Subcutaneous abdominal adipose tissue (tissue), 5 donors: Measurements from ENCODE around the gene GM2A.
"Not testable (repeated sequence)": the region's sequence is repeated elsewhere in the genome, so short reads cannot be mapped to it uniquely, and the experiment has no call there.

Source experiments
- H3K27ac ChIP-seq: one replicate; pipeline ENCODE4 v1.7.0; 2013; ENCODE audit warnings: low read depth, mild to moderate bottlenecking, inconsistent platforms, low read length, moderate library complexity
- H3K27me3 ChIP-seq, 5 donors: one replicate each; pipeline ENCODE4 v1.7.0; 2013; ENCODE audit warnings: low read length in 5 of 5, inconsistent platforms in 1 of 5; ENCODE audit not compliant: control insufficient read depth in 5 of 5, insufficient read depth in 4 of 5
- H3K36me3 ChIP-seq, 5 donors: one replicate each; pipeline ENCODE4 v1.7.0; 2013; ENCODE audit warnings: low read length in 5 of 5; ENCODE audit not compliant: control insufficient read depth in 5 of 5, insufficient read depth in 5 of 5
- H3K4me1 ChIP-seq, 5 donors: one replicate each; pipeline ENCODE4 v1.7.0; 2013; ENCODE audit warnings: low read length in 5 of 5, mild to moderate bottlenecking in 3 of 5, moderate library complexity in 1 of 5; ENCODE audit not compliant: control insufficient read depth in 5 of 5, insufficient read depth in 5 of 5
- H3K4me3 ChIP-seq, 5 donors: one replicate each; pipeline ENCODE4 v1.7.0; 2013; ENCODE audit warnings: low read length in 5 of 5, low read depth in 1 of 5
- H3K9ac ChIP-seq, 5 donors: one replicate each; pipeline ENCODE4 v1.7.0; 2013; ENCODE audit warnings: low read length in 5 of 5, mild to moderate bottlenecking in 4 of 5, moderate library complexity in 3 of 5
- H3K9me3 ChIP-seq, 5 donors: one replicate each; pipeline ENCODE4 v1.7.0; 2013; ENCODE audit warnings: low read length in 5 of 5; ENCODE audit not compliant: control insufficient read depth in 5 of 5
- donor health status: healthy.
- donor health status: healthy.
- donor health status: healthy.
- donor health status: healthy.
- donor health status: healthy.

Gene GM2A

GRCh38 chr5:151250346-151251000 lies 2.5 kb upstream of the GM2A start:
- Histone ChIP-seq H3K9me3 (no peaks in the 10 kb centered on the region), H3K36me3 (no peaks in the 10 kb centered on the region), H3K27me3 (no peaks in the 10 kb centered on the region), H3K4me1 (peaks cover 9 to 29% (median 24%) of the 10 kb centered on the region in 5 donors), H3K9ac (no peak overlapping the region), H3K4me3 (no peak overlapping the region), H3K27ac (no peak overlapping the region)

DNA sequence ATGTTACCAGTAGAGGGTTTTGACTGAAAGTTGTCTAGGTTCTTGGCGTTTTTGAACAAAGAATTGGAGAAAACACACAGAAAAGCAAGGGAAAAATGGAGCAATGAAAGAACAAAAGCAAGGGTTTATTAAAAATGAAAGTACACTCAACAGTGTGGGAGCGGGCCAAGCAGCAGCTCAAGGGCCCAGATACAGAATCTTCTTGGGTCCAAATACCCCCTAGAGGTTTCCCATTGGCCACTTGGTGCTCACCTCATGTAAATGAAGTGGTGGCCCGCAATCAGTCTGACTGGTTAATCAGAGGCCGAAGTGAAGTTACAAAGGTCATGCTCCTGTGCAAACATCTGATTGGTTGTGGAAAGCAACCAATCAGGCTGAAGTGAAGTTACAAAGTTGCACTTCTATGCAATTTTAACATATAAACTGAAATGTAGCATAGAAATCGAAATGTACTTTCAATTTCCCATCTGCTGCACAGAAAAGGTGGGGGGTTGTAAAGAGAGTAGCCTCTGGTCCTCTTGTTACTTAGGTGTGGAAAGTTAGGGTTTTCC lies 1.9 kb upstream of the GM2A start:
- Histone ChIP-seq H3K4me1 (peaks cover 9 to 35% (median 24%) of the 10 kb centered on the region in 5 donors), H3K27me3 (no peaks in the 10 kb centered on the region), H3K27ac (no peak overlapping the region), H3K9me3 (no peaks in the 10 kb centered on the region), H3K4me3 (no peak overlapping the region), H3K36me3 (no peaks in the 10 kb centered on the region), H3K9ac (no peak overlapping the region)

GRCh38 chr5:151251621-151252020 lies 1.4 kb upstream of the GM2A start:
- H3K9ac ChIP-seq = no peak overlapping the region
- H3K27ac ChIP-seq = no peak overlapping the region
- peaks cover 9 to 36% (median 24%) of the 10 kb centered on the region in 5 donors for H3K4me1 ChIP-seq

GRCh38 chr5:151253605-151253950 lies 593 bp downstream of the GM2A start:
- H3K4me3 ChIP-seq = peak overlapping the region; percentile 79 to 96 (median 89)
- peaks cover 9 to 52% (median 30%) of the 10 kb centered on the region in 5 donors for H3K4me1 ChIP-seq
- no peaks in the 10 kb centered on the region for H3K36me3 ChIP-seq
- H3K27ac ChIP-seq = no peak overlapping the region
- H3K9ac ChIP-seq = peak overlapping the region; percentile 48 to 88 (median 83)
- no peaks in the 10 kb centered on the region for H3K27me3 ChIP-seq
- H3K9me3 ChIP-seq = no peaks in the 10 kb centered on the region

More at GRCh38 chr5:151251621-151252020, 1.4 kb upstream of the GM2A start:
- Histone ChIP-seq H3K36me3 (no peaks in the 10 kb centered on the region), H3K4me3 (no peak overlapping the region), H3K9me3 (no peaks in the 10 kb centered on the region), H3K27me3 (no peaks in the 10 kb centered on the region)

GRCh38 chr5:151254556-151254955 lies 1.6 kb downstream of the GM2A start:
- H3K36me3 ChIP-seq = no peaks in the 10 kb centered on the region
- no peak overlapping the region for H3K9ac ChIP-seq
- H3K27me3 ChIP-seq = no peaks in the 10 kb centered on the region
- H3K4me3 ChIP-seq = peak overlapping the region in 3 of 5 donors; percentile 6 to 96 (median 93)
- no peaks in the 10 kb centered on the region for H3K9me3 ChIP-seq
- no peak overlapping the region for H3K27ac ChIP-seq
- H3K4me1 ChIP-seq = peaks cover 9 to 52% (median 30%) of the 10 kb centered on the region in 5 donors

DNA sequence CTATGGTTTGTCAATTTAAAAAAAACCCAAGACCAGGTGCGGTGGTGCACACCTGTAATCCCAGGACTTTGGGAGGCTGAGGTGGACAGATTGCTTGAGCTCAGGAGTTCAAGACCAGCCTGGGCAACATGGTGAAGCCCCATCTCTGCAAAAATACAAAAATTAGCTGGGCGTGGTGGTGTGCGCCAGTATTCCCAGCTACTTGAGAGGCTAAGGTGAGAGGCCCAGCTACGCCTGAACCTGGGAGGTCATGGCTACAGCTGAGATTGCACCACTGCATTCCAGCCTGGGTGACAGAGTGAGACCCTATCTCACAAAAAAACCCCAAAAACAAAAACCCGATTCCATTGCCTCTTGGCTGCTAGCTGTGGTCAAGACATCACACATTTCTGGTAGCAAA lies 2.0 kb downstream of the GM2A start:
- not testable (repeated sequence) for H3K27me3 ChIP-seq, H3K36me3 ChIP-seq, H3K9me3 ChIP-seq, H3K9ac ChIP-seq, H3K27ac ChIP-seq, H3K4me3 ChIP-seq
- peaks cover 9 to 52% (median 30%) of the 10 kb centered on the region in 5 donors for H3K4me1 ChIP-seq

- Histone ChIP-seq H3K9ac (no peak overlapping the region), H3K27me3 (no peaks in the 10 kb centered on the region), H3K9me3 (no peaks in the 10 kb centered on the region), H3K4me1 (peaks cover 9 to 52% (median 30%) of the 10 kb centered on the region in 5 donors), H3K27ac (no peak overlapping the region), H3K36me3 (peaks cover 3 to 6% (median 3%) of the 10 kb centered on the region in 5 donors), H3K4me3 (no peak overlapping the region)
Observed at GRCh38 chr5:151255621-151256286, 2.8 kb downstream of the GM2A start.

DNA sequence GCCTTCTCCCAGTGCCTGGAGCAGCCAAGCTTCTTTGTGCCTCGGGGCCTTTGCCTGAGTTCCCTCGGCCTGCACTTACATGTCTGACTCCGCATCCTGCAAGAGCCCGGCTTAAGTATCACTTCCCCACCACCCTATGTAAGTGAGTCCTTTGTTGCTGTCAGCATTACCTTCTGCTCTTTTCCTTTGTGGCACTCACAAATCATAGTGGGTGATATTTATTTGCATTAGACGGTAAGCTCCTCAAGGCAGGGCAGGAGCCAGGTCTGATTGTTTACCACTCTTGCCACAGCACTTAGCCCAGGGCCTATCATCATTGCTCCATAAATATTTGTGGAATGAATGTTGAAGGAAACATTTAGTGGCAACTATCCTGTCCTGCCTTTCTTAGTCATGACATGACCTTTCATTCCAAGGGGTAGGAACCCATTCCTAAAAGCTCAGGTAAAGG lies 4.8 kb downstream of the GM2A start:
- peaks cover 9 to 45% (median 23%) of the 10 kb centered on the region in 5 donors for H3K4me1 ChIP-seq
- no peaks in the 10 kb centered on the region for H3K9me3 ChIP-seq
- no peaks in the 10 kb centered on the region for H3K27me3 ChIP-seq
- H3K36me3 ChIP-seq = peaks cover 3 to 13% (median 8%) of the 10 kb centered on the region in 5 donors
- no peak overlapping the region for H3K9ac ChIP-seq
- no peak overlapping the region for H3K4me3 ChIP-seq
- no peak overlapping the region for H3K27ac ChIP-seq

GRCh38 chr5:151258201-151258611 lies 5.2 kb downstream of the GM2A start:
- H3K4me3 ChIP-seq = no peak overlapping the region
- peaks cover 3 to 13% (median 8%) of the 10 kb centered on the region in 5 donors for H3K36me3 ChIP-seq
- no peak overlapping the region for H3K27ac ChIP-seq
- H3K9me3 ChIP-seq = no peaks in the 10 kb centered on the region
- H3K4me1 ChIP-seq = peaks cover 9 to 43% (median 19%) of the 10 kb centered on the region in 5 donors
- H3K27me3 ChIP-seq = no peaks in the 10 kb centered on the region
- no peak overlapping the region for H3K9ac ChIP-seq

DNA sequence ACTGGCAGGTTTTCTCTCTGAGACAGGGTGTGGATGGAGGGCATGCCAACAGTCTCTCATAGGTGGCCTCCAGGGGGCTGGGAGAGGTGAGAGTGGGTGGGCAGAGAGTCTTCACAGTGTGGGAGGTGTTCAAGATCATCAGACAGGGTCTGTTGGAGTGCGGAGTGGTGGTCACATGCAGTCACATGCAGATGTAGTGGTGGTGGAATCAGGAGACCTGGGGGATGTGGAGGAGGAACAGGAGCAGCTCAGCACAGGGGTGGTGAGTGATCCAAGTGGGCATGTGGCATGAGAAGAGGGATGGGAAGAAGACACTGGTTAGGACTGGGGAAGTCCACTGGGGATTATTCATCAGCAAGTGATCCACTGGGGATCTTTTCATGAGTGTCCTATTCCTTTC lies 5.8 kb downstream of the GM2A start:
- Histone ChIP-seq H3K4me1 (peaks cover 4 to 37% (median 13%) of the 10 kb centered on the region in 5 donors), H3K27ac (no peak overlapping the region), H3K9ac (no peak overlapping the region), H3K4me3 (no peak overlapping the region), H3K9me3 (no peaks in the 10 kb centered on the region), H3K36me3 (peaks cover 3 to 18% (median 8%) of the 10 kb centered on the region in 5 donors), H3K27me3 (no peaks in the 10 kb centered on the region)
